ENCODE measurements around the gene TMPRSS13. TPM values are rescaled to one million over a fixed set of nuclear protein-coding genes. Genes with fewer than 3 reads are reported as not detected.
A peak's percentile ranks its signal among the peaks of the same experiment; 100 is the strongest.

The TMPRSS13 gene
- total RNA-seq, 5 donors from 2014 or later (not counting 1 experiment from before 2014, with no cell fraction given), result 2.1 to 4.7 (median 3.7) TPM

DNA sequence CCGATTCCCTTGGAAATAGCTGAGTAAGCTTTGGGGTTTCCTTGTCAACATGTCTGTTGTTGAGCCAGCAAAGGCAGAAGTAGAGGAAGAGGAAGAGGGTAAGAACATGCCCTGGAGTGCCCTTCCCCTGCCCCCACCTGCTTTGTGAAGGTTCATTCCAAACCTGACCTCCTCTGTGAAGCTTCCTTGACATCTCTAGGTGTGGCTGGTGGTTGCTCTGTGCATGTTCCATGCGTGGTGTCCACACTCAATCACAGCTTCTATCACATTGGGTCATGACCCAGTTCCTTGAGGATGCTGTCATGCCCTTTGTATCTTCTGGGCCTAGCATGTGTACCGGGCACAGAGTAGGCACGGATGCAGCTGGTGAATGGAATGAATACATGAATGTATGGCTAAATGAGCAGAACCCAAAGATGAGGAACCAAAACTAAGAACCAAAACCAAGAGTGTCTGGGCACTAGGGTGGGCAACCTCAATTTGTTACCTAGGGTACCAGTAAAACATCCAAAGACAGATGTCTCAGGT lies 29.0 kb downstream of the TMPRSS13 start:
- CTCF ChIA-PET, result no interaction called here
- peak in 1 of 4 experiments; percentile 32 for ATAC-seq (replicated peaks in 1 of 4)
- H3K36me3 ChIP-seq (ENCODE audit: control insufficient read depth in 2 of 2, extremely low read depth in 1 of 2, insufficient read depth in 1 of 2, low read length in 1 of 2), result no peaks in the 10 kb centered on the region
- peaks cover 4 to 6% of the 10 kb centered on the region in 2 donors for H3K27me3 Mint-ChIP-seq
- H3K4me1 ChIP-seq (ENCODE audit: control insufficient read depth in 1 of 2, extremely low read depth in 1 of 2, insufficient read depth in 2 of 2, low read length in 2 of 2), result no peaks in the 10 kb centered on the region
- H3K27ac Mint-ChIP-seq, result no peak overlapping the region
- POLR2A ChIA-PET, result no interaction called here
- peaks cover 0 to 15% of the 10 kb centered on the region in 2 experiments for H3K27me3 ChIP-seq (replicated peaks in 1 of 2; ENCODE audit: control insufficient read depth in 2 of 2, extremely low read depth in 1 of 2, insufficient read depth in 2 of 2, low read length in 1 of 2)
- no peak overlapping the region for H3K4me3 Mint-ChIP-seq
- WGBS (ENCODE audit: insufficient coverage), result 60% methylated on average over 1 of the region's 4 CpGs
- no peak overlapping the region for H3K27ac ChIP-seq (ENCODE audit: low read length)
- no peaks in the 10 kb centered on the region for H3K36me3 Mint-ChIP-seq
- H3K9me3 Mint-ChIP-seq, result no peaks in the 10 kb centered on the region
- DNase-seq, result peak in 1 of 35 experiments; percentile 15
- peaks cover 0 to 8% (median 5%) of the 10 kb centered on the region in 3 donors for H3K4me1 Mint-ChIP-seq
- no peaks in the 10 kb centered on the region for H3K9me3 ChIP-seq
- no peak overlapping the region for H3K4me3 ChIP-seq (ENCODE audit: control insufficient read depth in 1 of 2, extremely low read depth in 1 of 2, low read length in 1 of 2)

- Histone ChIP-seq H3K9me3 (no peaks in the 10 kb centered on the region), H3K4me3 (ENCODE audit: control insufficient read depth in 1 of 2, extremely low read depth in 1 of 2, low read length in 1 of 2) (no peak overlapping the region), H3K27me3 (replicated peaks in 1 of 2; ENCODE audit: control insufficient read depth in 2 of 2, extremely low read depth in 1 of 2, insufficient read depth in 2 of 2, low read length in 1 of 2) (peaks cover 0 to 15% of the 10 kb centered on the region in 2 experiments), H3K4me1 (ENCODE audit: control insufficient read depth in 1 of 2, extremely low read depth in 1 of 2, insufficient read depth in 2 of 2, low read length in 2 of 2) (no peaks in the 10 kb centered on the region), H3K27ac (ENCODE audit: low read length) (no peak overlapping the region), H3K36me3 (ENCODE audit: control insufficient read depth in 2 of 2, extremely low read depth in 1 of 2, insufficient read depth in 1 of 2, low read length in 1 of 2) (no peaks in the 10 kb centered on the region)
- Mint-ChIP-seq H3K27ac (no peak overlapping the region), H3K4me3 (no peak overlapping the region), H3K9me3 (peaks cover 0 to 1% (median 0%) of the 10 kb centered on the region in 3 donors), H3K36me3 (no peaks in the 10 kb centered on the region), H3K27me3 (peaks cover 6 to 14% of the 10 kb centered on the region in 2 donors), H3K4me1 (peaks cover 0 to 8% (median 5%) of the 10 kb centered on the region in 3 donors)
- 79% methylated on average over 3 of the region's 4 CpGs for WGBS (ENCODE audit: insufficient coverage)
- ChIA-PET POLR2A (no interaction called here), CTCF (no interaction called here)
- no peak for DNase-seq
- no peak for ATAC-seq (replicated peaks in 1 of 4)
These were observed 31.1 kb downstream of the TMPRSS13 start for GRCh38 chr11:117898059-117898458.

DNA sequence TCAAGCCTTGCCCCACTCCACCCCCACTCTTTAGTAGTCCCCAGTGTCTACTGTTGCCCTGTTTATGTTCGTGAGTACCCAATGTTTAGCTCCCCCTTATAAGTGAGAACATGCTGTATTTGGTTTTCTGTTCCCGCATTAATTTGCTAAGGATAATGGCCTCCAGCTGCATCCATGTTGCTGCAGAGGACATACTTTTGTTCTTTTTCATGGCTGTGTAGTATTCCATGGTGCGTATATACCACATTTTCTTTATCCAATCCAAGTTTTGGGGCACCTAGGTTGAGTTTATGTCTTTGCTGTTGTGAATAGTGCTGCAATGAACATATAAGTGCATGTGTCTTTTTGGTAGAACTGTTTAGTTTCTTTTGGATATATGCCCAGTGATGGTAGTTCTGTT lies 36.6 kb downstream of the TMPRSS13 start:
- WGBS (ENCODE audit: insufficient coverage), result no CpG with 5 or more reads among the region's 3 CpGs
- CTCF ChIA-PET, result interaction anchor here in 1 of 2 donors (1.4 kb wide), 1 partner anchor 85 kb away, joined by 4 read pairs; no protein-coding TSS in a partner anchor

DNA sequence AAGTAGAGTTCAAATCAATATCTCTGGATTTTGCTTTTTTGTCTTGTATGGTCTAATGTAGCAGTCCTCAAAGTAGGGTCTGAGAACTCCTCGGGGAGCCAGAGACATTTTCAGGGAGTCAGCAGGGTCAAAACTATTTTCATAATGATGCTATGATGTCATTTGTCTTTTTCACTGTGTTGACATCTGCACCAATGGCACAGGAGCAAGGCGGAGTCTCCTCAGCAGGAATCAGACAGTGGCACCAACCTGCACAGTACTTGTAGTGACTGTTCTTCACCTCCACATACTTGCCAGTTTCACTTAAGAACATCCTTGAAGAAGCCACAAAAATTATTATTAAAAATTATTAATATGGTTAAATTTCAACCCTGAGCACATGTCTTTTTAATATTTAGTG lies 37.8 kb downstream of the TMPRSS13 start:
- Histone ChIP-seq H3K4me3 (ENCODE audit: control insufficient read depth in 1 of 2, extremely low read depth in 1 of 2, low read length in 1 of 2) (no peak overlapping the region), H3K4me1 (ENCODE audit: control insufficient read depth in 1 of 2, extremely low read depth in 1 of 2, insufficient read depth in 2 of 2, low read length in 2 of 2) (no peaks in the 10 kb centered on the region), H3K9me3 (no peaks in the 10 kb centered on the region), H3K27me3 (replicated peaks in 1 of 2; ENCODE audit: control insufficient read depth in 2 of 2, extremely low read depth in 1 of 2, insufficient read depth in 2 of 2, low read length in 1 of 2) (peaks cover 0 to 4% of the 10 kb centered on the region in 2 experiments), H3K27ac (ENCODE audit: low read length) (no peak overlapping the region), H3K36me3 (ENCODE audit: control insufficient read depth in 2 of 2, extremely low read depth in 1 of 2, insufficient read depth in 1 of 2, low read length in 1 of 2) (no peaks in the 10 kb centered on the region)
- ATAC-seq (replicated peaks in 1 of 4) (no peak), DNase-seq (no peak)
- ChIA-PET POLR2A (no interaction called here), CTCF (interaction anchor here in 1 of 2 donors (1.4 kb wide), 1 partner anchor 84 kb away, joined by 4 read pairs; no protein-coding TSS in a partner anchor)
- Mint-ChIP-seq H3K27me3 (peaks cover 8 to 16% of the 10 kb centered on the region in 2 donors), H3K36me3 (peaks cover 9% of the 10 kb centered on the region), H3K4me3 (no peak overlapping the region), H3K27ac (no peak overlapping the region), H3K4me1 (no peaks in the 10 kb centered on the region), H3K9me3 (peaks cover 0 to 22% (median 6%) of the 10 kb centered on the region in 3 donors)
- 80% methylated on average over 1 of the region's 2 CpGs for WGBS (ENCODE audit: insufficient coverage)

More for the DNA sequence above, 36.6 kb downstream of the TMPRSS13 start:
- no peaks in the 10 kb centered on the region for H3K4me1 Mint-ChIP-seq
- no peaks in the 10 kb centered on the region for H3K4me1 ChIP-seq (ENCODE audit: control insufficient read depth in 1 of 2, extremely low read depth in 1 of 2, insufficient read depth in 2 of 2, low read length in 2 of 2)
- peaks cover 12 to 17% of the 10 kb centered on the region in 2 donors for H3K27me3 Mint-ChIP-seq
- H3K36me3 Mint-ChIP-seq, result peaks cover 9% of the 10 kb centered on the region
- H3K9me3 ChIP-seq, result no peaks in the 10 kb centered on the region
- H3K36me3 ChIP-seq (ENCODE audit: control insufficient read depth in 2 of 2, extremely low read depth in 1 of 2, insufficient read depth in 1 of 2, low read length in 1 of 2), result no peaks in the 10 kb centered on the region
- DNase-seq, result no peak
- H3K4me3 ChIP-seq (ENCODE audit: control insufficient read depth in 1 of 2, extremely low read depth in 1 of 2, low read length in 1 of 2), result no peak overlapping the region
- H3K27ac Mint-ChIP-seq, result no peak overlapping the region
- no peak for ATAC-seq (replicated peaks in 1 of 4)
- peaks cover 0 to 22% (median 6%) of the 10 kb centered on the region in 3 donors for H3K9me3 Mint-ChIP-seq
- POLR2A ChIA-PET, result no interaction called here
- no peak overlapping the region for H3K4me3 Mint-ChIP-seq
- H3K27ac ChIP-seq (ENCODE audit: low read length), result no peak overlapping the region
- peaks cover 0 to 7% of the 10 kb centered on the region in 2 experiments for H3K27me3 ChIP-seq (replicated peaks in 1 of 2; ENCODE audit: control insufficient read depth in 2 of 2, extremely low read depth in 1 of 2, insufficient read depth in 2 of 2, low read length in 1 of 2)

GRCh38 chr11:117888139-117888566 lies 41.0 kb downstream of the TMPRSS13 start:
- H3K4me1 Mint-ChIP-seq, result no peaks in the 10 kb centered on the region
- no peak for DNase-seq

GRCh38 chr11:117887431-117888138 lies 41.6 kb downstream of the TMPRSS13 start:
- DNase-seq (no peak), ATAC-seq (replicated peaks in 1 of 4) (no peak)
- Mint-ChIP-seq H3K4me1 (no peaks in the 10 kb centered on the region), H3K36me3 (peaks cover 9% of the 10 kb centered on the region), H3K27ac (no peak overlapping the region), H3K27me3 (peaks cover 4 to 6% of the 10 kb centered on the region in 2 donors), H3K9me3 (peaks cover 0 to 16% (median 6%) of the 10 kb centered on the region in 3 donors), H3K4me3 (no peak overlapping the region)
- CTCF ChIA-PET, result no interaction called here
- Histone ChIP-seq H3K9me3 (no peaks in the 10 kb centered on the region), H3K4me3 (ENCODE audit: control insufficient read depth in 1 of 2, extremely low read depth in 1 of 2, low read length in 1 of 2) (no peak overlapping the region), H3K4me1 (ENCODE audit: control insufficient read depth in 1 of 2, extremely low read depth in 1 of 2, insufficient read depth in 2 of 2, low read length in 2 of 2) (no peaks in the 10 kb centered on the region), H3K27ac (ENCODE audit: low read length) (no peak overlapping the region), H3K27me3 (replicated peaks in 1 of 2; ENCODE audit: control insufficient read depth in 2 of 2, extremely low read depth in 1 of 2, insufficient read depth in 2 of 2, low read length in 1 of 2) (peaks cover 0 to 14% of the 10 kb centered on the region in 2 experiments), H3K36me3 (ENCODE audit: control insufficient read depth in 2 of 2, extremely low read depth in 1 of 2, insufficient read depth in 1 of 2, low read length in 1 of 2) (no peaks in the 10 kb centered on the region)
- POLR2A ChIA-PET, result no interaction called here
- 83% methylated on average over 3 of the region's 9 CpGs for WGBS (ENCODE audit: insufficient coverage)

More at GRCh38 chr11:117888139-117888566, 41.0 kb downstream of the TMPRSS13 start:
- 92% methylated on average over 4 of the region's 8 CpGs for WGBS (ENCODE audit: insufficient coverage)
- CTCF ChIA-PET, result no interaction called here
- peaks cover 5 to 6% of the 10 kb centered on the region in 2 donors for H3K27me3 Mint-ChIP-seq
- Histone ChIP-seq H3K36me3 (ENCODE audit: control insufficient read depth in 2 of 2, extremely low read depth in 1 of 2, insufficient read depth in 1 of 2, low read length in 1 of 2) (no peaks in the 10 kb centered on the region), H3K4me1 (ENCODE audit: control insufficient read depth in 1 of 2, extremely low read depth in 1 of 2, insufficient read depth in 2 of 2, low read length in 2 of 2) (no peaks in the 10 kb centered on the region), H3K9me3 (no peaks in the 10 kb centered on the region), H3K27me3 (replicated peaks in 1 of 2; ENCODE audit: control insufficient read depth in 2 of 2, extremely low read depth in 1 of 2, insufficient read depth in 2 of 2, low read length in 1 of 2) (peaks cover 0 to 10% of the 10 kb centered on the region in 2 experiments), H3K27ac (ENCODE audit: low read length) (no peak overlapping the region), H3K4me3 (ENCODE audit: control insufficient read depth in 1 of 2, extremely low read depth in 1 of 2, low read length in 1 of 2) (no peak overlapping the region)
- H3K9me3 Mint-ChIP-seq, result peaks cover 0 to 22% (median 6%) of the 10 kb centered on the region in 3 donors
- POLR2A ChIA-PET, result no interaction called here
- no peak for ATAC-seq (replicated peaks in 1 of 4)
- peaks cover 9% of the 10 kb centered on the region for H3K36me3 Mint-ChIP-seq
- H3K4me3 Mint-ChIP-seq, result no peak overlapping the region
- no peak overlapping the region for H3K27ac Mint-ChIP-seq
